Esophagus muscularis mucosa (tissue), 3 donors: Measurements from ENCODE around the gene ALOX12B.
"Not testable (repeated sequence)": the region's sequence is repeated elsewhere in the genome, so short reads cannot be mapped to it uniquely, and the experiment has no call there.

Source experiments
- CTCF ChIP-seq, 3 experiments: fragments of 200-600 bp in 2 of 3; fragments of 450-650 bp in 1 of 3; sonication (generic) in 2 of 3; IDR thresholded peaks; one replicate each; pipeline ENCODE4 v1.5.1; 2017 to 2019; ENCODE audit warnings: antibody characterized with exemption in 3 of 3, mild to moderate bottlenecking in 2 of 3, moderate library complexity in 1 of 3
- POLR2A ChIP-seq: fragments of 450-650 bp; IDR thresholded peaks from one replicate; pipeline ENCODE4 v1.6.1; 2017; ENCODE audit warnings: antibody characterized with exemption, moderate library complexity, mild to moderate bottlenecking, low read depth
- POLR2AphosphoS5 ChIP-seq, 2 donors: sonication (generic); formaldehyde crosslinking; IDR thresholded peaks; one replicate each; pipeline ENCODE4 v1.6.1; 2017; ENCODE audit warnings: antibody characterized with exemption in 2 of 2

GRCh38 chr17:8024161-8024560 lies 63.4 kb downstream of the ALOX12B start:
- TF ChIP-seq POLR2A; CTCF (IDR thresholded peaks at IDR 0.05); POLR2AphosphoS5 (IDR thresholded peaks at IDR 0.05): not testable (repeated sequence)
